ENCODE results near the gene PRR14L.
"Not testable (repeated sequence)": the region's sequence is repeated elsewhere in the genome, so short reads cannot be mapped to it uniquely, and the experiment has no call there.

PRR14L gene

DNA sequence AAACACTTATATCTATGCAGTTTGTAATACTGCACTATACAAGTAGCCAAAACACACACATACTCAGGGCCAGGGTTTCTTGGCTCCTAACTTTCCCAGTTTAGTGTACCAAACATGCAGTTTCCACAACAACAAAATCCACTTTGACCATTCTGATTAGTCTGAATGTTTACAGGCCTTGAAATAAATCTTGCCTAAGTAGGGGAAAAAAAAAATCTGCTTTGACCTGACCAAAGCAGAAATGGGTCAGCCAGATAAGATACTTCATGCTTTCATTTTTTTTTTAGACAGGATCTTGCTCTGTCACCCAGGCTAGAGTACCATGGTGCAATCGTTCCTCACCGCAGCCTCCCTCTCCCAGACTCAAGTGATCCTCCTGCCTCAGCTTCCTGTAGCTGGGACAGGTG, 10.1 kb downstream of the PRR14L start:
- peak; percentile 21 for DNase-seq

DNA sequence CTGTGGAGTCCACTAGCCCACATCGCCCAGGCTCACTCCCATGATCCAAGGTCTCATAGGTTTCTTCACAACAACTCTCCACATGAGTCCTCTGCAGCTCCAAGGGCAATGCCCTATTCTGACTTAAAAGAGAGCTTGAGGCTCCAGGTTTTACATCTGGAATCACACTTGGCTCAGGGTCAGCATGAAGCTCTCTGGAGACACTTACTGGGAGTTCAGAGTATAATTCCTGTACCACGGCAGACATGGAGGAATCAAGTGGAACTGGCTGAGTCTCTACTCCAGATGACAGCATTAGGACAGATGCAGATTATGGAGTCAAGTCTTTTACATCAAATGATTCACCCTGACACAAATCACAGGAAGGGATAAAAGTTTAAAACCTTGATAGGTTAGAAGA, 11.4 kb downstream of the PRR14L start:
- DNase-seq, result no peak

DNA sequence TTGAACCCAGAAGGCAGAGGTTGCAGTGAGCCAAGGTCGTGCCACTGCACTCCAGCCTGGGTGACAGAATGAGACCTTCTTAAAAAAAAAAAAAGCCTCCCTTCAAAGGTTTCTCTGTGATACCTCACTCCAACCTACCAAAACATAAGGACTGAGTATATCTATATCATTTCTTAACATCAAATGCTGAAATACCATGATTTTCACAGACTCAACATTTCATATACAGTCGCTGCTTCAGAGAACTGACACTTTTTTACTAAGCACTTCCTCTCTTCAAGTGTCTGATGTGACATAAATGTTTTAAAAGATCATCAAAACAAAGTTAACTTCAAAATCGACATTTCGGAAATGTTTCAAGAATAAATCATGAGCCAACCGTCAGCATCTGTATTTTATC, 12.0 kb downstream of the PRR14L start:
- no peak for DNase-seq

DNA sequence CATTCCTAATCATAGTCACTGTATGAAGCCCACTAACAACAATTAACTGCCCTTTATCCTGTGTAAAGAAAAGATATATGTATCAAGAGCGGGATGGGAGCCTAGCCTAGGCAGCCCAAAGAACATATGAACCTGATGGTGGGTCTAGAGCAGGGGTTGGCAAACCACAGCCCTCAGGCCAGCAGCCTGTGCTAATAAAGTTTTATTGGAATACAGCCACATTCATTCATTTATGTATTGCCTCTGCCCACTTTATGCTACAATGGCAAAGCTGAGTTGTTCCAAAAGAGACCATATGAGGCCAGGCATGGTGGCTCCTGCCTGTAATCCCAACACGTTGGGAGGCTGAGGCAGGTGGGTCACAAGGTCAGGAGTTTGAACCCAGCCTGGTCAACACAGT, 13.5 kb downstream of the PRR14L start:
- no peak for DNase-seq

DNA sequence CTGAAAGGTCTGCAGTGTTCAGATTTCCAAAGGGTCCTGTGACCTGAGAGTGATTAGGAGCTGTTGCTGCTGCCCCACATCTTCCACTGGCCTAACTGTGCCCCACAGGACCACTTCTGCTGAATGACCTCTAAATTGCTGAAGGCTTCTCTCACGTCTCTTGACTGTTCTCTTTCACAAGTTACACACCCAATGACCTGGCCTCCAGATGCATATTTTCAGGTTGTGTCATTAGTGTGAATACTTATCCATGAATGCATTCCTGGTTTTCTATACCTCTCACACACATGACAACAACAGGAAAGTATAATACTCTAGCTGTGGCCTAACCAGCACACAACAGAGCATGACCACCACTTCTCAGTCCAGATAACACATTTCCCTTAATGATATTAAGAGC, 15.4 kb downstream of the PRR14L start:
- DNase-seq, result no peak

DNA sequence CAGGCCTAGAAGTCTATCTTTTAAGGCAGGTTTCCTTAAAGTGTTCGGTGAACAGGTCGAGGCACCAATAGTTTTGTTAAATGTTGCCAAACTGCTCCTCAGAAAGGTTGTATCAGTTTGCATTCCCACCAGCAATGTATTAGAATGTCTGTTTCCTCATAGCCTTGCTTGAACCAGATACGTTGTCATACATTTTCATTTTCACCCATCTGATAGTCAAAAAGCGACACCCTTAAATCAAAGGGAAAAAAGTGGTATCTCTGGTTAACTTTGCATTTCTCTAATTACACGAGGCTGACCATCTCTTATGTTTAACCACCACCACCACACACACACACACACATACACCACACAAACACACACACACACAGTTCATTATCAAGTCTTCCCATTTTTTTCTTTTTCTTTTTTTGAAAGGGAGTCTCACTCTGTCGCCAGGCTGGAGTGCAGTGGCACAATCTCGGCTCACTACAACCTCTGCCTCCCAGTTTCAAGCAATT, 16.3 kb downstream of the PRR14L start:
- no peak for DNase-seq

DNA sequence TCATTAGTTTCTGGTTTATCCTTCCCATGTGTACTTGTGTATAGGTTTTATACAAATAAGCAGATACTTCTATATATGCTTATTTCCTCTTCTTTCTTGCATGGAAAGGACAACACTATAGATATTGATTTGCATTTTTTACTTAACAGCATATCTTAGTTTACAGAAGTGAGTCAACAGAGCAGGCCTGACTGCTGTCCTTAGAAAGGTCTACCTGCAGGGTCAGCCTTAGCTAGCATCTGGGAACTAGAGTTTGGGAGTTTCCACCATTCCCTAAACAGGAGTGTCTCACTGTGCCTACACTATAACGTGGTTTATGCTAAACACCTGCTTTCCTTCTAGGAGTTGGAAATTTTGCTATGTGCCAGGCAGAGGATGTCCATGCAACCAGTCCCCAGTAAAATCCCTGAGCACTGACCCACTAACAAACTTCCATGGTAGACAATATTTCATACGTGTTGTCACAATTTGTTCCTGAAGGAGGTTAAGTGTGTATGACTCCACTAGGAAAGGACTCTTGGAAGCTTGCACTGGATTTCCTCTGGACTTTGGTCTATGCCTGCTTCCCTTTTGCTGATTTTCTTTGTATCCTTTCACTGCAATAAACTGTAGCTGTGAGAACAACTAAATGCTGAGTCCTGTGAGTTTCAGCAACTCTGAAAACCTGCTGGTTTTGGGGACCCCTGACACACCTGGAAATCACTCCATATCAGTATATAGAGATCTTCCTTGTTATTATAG, 17.7 kb downstream of the PRR14L start:
- no peak for DNase-seq

DNA sequence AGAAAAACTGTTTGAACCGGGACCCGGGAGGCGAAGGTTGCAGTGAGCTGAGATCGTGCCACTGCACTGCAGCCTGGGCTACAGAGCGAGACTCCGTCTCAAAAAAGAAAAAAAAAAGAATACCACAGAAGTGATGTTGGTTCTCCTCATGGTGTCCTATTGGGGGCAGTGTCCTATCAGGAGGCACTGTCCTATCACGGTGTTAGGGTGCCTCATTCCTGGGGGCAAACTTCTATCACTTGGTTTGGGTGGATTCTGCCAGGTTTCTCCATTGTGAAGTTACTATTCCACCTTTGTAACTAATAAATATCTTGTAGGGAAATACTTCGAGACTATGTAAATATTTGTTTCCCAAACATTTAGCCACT, 19.6 kb downstream of the PRR14L start:
- no peak for DNase-seq

DNA sequence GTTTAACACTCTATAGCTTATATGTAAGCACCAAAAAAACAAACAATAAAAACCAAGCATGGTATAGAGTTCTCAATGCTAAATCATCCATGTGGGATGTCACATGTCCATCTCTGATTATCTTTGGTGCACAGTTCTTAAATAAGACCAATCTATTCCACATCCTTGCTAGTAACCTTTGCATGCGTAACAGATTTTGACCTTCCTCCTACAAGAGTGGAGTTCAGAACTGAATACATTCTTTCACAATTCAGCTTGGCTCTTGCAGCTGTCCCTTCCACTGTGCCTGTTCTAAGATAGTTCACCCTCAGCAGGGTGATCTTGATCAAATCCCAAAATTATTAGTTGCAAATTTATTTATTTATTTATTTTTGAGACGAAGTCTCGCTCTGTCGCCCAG, 21.1 kb downstream of the PRR14L start:
- DNase-seq, result peak; percentile 40

DNA sequence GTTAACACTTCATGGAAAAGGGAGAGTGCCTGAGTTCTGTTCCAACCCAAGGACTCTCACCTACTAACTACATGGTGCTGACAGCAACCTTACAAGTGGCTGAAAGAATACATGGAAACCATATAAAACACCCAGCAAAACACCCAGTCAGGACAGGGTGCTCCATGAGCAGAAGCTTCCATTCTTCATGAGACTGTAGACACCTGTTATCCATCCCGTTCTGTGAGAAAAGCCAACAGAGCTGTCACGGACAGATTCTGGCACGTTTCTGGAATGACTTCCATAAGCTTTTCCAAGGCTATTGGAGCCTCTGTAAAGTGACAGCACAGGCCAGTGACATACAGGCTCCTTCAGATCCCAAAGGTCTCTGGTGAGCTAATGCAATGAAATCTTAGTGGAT, 23.2 kb downstream of the PRR14L start:
- no peak for DNase-seq

DNA sequence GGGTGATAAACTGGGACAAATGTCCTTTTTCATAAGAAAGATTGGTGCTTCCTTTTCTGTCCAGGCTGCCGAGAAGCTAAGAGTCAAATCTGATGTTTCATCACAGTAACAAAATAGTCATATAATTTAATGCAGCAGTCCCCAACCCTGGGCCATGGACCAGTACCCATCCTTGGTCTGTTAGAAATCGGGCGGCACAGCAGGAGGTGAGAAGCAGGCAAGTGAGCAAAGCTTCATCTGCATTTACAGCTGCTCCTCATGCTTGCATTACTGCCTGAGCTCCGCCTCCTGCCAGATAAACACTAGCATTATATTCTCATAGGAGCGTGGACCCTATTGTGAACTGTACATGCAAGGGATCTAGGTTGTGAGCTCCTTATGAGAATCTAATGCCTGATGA, 26.2 kb downstream of the PRR14L start:
- no peak for DNase-seq

DNA sequence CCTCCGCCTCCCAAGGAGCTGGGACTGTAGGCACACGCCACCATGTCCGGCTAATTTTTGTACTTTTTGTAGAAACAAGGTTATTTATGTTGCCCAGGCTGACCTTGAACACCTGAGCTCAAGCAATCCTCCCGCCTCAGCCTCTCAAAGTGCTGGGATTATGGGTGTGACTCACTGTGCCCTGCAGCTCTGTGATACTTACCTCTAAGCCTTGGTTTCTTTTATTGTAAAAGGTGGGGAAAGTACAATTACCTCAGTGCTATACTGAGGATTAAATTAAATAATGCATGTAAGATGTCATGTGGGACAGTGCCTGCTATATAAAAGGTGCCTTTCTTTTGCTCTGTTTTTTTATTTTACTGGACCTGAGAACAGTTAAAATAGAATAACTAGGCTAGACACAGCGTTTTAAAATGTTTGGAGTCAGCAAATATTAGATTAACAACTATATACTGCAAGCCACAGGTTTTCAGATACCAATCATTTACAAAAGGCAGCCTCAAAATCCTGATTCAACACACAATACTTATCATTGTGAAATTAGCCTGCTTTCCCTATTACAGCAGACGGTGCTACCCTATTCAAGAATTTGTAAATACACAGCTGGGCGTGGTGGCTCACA, 30.0 kb downstream of the PRR14L start:
- no peak for DNase-seq

DNA sequence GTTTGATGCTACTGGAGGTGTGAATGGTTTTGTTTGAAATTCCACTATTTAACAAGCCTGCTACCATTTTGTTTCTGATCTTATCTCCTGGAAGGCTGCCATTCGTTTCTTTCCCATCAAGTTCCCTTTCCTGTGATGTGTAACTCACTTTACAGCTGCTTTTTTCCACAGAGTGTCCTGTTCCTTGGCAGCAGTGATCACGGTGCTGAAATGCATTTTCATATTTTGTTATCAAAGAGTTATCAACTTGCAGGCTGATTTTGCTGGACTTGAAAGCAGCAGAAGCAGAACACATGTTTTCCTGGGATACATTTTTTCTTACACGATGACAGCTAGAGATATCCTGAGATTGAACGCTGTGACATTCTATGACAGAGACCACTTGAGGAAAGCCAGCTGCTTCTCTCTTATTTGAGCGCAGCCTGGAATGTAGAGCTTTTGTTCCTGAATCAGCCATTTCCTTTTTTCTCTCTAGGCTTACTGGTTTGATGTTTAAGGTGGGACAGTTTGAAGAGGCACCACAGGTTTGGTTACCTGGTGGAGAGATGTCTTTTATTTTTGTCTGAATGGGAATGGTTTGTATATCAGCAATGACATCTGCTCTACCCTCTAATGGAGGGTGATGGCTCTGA, 34.7 kb downstream of the PRR14L start:
- DNase-seq, result no peak

DNA sequence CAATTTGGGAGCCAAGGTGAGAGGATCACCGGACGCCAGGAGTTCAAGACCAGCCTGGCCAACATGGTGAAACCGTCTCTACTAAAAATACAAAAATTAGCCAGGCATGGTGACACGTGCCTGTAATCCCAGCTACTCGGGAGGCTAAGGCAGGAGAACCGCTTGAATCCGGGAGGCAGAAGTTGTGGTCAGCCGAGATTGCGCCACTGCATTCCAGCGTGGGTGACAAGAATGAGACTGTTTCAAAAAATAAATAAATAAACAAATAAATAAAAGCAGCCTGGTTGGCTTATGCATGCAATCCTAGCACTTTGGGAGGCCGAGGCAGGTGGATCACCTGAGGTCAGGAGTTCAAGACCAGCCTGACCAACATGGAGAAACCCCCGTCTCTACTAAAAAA, 38.7 kb downstream of the PRR14L start:
- DNase-seq, result not testable (repeated sequence)

DNA sequence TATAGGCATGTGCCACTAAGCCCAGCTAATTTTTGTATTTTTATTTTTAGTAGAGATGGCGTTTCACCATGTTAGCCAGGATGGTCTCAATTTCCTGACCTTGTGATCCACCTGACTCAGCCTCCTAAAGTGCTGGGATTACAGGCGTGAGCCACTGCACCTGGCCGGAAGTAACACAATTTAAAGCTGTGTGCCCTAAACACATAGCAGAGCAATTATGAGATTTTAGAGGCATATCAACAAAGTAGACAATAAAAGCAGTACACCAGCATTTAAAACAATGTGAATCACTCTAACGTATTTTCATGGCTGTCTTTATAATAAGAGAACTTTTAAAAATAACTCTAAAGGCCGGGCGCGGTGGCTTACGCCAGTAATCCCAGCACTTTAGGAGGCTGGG, 42.4 kb downstream of the PRR14L start:
- no peak for DNase-seq

DNA sequence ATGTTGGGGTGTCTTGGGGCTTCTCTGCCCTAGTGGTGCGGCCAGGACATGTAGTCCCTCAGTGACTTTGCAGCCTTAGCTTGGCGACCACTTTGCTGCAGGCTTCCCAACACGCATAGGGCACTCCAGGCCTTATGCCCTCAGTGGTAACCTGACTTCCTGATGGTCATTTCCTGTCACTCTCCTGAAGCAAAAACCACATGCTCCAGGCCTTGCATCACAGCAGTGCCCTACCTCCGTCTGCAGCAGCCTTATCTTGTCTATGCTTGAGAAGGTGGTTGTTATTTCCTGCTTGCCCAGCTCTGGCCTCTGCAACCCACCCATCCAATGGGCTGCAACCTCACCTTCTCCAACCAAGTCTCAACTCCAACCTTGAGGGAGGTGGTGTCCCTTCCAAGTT, 54.5 kb downstream of the PRR14L start:
- no peak for DNase-seq

DNA sequence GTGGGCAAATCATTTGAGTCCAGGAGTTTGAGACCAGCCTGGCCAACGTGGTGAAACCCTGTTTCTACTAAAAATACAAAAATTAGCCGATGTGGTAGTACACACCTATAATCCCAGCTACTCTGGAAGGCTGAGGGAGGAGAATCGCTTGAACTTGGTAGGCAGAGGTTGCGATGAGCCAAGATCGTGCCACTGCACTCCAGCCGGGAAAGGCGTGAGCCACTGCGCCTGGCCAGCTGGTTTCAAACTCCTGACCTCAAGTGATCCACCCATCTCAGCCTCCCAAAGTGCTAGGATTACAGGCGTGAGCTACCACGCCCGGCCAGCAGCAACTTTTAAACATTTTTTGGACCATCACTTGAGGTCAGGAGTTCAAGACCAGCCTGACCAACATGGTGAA, 55.9 kb downstream of the PRR14L start:
- not testable (repeated sequence) for DNase-seq

DNA sequence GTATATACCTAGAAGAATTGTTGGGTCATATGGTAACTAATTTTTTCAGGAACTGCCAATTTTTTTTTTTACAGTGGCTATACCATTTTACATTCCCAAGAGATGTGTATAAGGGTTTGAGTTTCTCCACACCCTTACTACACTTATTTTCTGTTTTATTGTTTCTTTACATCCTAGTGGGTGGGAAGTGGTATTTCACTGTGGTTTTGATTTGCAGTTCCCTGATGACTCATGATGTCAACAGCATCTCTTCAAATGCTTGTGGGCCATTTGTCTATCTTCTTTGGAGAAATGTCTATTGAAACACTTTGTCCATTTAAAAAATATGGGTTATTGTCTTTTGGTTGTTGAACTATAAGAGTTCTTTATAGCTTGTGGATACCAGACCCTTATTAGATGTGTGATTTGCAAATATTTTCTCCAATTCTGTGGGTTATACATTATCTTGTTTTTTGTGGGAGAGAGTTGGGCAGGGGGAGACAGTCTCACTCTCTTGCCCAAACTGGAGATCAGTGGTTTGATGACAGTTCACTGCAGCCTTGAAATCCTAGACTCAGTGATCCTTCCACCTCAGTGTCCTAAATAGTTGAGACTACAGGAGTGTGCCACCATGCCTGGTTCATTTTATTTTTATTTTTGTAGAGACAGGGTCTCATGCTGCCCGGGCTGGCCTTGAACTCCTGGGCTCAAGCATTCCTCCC, 57.6 kb downstream of the PRR14L start:
- DNase-seq, result no peak

DNA sequence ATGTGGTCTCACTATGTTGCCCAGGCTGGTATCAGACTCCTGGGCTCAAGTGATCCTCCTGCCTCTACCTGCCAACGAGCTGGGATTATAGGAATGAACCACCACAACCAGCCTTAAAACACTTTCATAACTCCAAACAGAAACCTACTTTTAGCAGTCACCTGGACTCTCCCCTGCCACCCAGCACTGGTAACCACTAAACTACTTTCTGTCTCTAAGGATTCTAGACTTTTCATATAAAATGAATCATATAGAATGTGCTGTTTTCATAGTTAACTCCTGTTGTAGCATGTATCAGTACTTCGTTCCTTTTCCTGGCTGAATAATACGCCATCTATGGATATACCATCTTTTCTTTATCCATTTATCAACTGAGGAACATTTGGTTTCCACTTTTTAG, 58.5 kb downstream of the PRR14L start:
- no peak for DNase-seq

DNA sequence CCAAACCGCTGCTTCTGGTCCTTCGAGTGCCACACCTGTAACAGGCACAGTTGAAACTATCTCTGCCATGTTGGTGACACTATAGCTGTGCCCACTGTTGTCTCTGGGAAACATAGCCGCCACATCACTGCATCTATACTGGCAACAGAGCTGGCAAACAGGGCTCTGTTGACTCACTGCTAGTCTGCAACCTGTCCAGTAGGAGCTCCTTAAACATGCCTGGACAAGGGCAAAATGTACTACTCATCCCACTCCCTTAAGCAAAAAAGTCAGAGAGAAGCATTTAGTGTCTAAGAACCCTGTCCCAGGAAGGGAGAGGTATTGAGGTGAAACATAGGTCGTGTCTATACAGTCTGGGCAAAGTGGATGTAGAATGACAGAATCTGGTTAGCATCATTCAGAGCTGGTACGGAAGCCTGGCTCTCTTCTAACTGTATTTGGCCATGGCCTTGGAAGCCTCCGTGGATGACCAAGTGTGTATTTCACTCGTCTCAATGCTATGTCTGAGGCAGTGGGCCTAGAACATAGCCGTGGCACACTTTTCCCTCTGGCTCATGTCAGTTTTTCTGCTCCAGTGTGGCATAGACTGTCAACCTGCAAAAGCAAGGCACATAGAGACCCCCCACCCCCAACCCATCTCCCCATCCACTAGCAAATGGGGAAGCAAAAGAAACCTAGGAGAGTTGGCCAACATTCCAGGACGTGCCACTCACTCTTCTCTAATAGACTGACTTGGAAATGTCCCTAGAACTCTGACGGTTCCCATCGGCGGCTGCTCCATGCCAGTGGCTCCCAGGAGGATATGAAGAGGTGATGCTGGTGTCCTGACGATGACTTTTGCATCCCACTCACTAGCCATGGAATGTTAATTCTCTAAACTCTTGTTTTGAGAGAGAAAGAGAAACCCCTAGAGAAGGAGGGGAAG, 66.5 kb downstream of the PRR14L start:
- no peak for DNase-seq

DNA sequence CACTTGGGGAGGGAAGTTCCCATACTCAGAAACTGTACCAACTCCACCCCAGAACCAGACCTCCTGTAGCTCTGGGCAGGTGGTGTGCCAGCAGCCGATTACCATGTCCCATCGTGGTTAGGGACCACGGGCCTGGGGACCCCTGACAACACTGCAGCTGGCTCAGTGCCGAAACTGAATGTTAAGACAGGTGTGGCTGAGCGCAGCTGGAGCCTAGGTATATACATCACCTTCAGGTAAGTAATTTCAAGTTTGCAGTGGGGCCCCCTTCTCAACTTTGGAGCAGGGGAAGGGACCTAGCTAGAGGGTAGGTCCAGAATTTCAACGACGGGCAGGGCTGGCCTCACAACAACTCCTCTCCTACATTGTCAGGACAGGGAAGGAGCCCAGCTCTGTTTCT, 67.2 kb downstream of the PRR14L start:
- DNase-seq, result no peak
